Endothelial cell of umbilical vein (primary cell): Measurements from ENCODE around the gene DPF3.

Source experiments
- CTCF ChIP-seq, 2 donors: IDR thresholded peaks; 1 replicate in 1 of 2; 2 replicates in 1 of 2; pipeline ENCODE4 v1.5.1; 2011; ENCODE audit warnings: low read length in 2 of 2, mild to moderate bottlenecking in 2 of 2, moderate library complexity in 2 of 2, control low read depth in 1 of 2, inconsistent platforms in 1 of 2, low read depth in 1 of 2; ENCODE audit not compliant: insufficient read depth in 1 of 2; ENCODE audit errors: extremely low read depth in 1 of 2
- POLR2A ChIP-seq: IDR thresholded peaks from 2 replicates; pipeline ENCODE4 v1.6.1; 2012; ENCODE audit warnings: low read depth, mild to moderate bottlenecking, control low read depth, low read length

GRCh38 chr14:72738161-72738611 lies 155.7 kb downstream of the DPF3 start:
- TF ChIP-seq POLR2A (no peak), CTCF (IDR thresholded peaks at IDR 0.05; ENCODE audit: extremely low read depth in 1 of 2, insufficient read depth in 1 of 2, low read depth in 1 of 2, low read length in 2 of 2) (no peak)
